Right lobe of liver (tissue), 4 donors: ENCODE measurements around the gene GPC6.

Experiments
- CTCF ChIP-seq, 4 donors: fragments of 200-600 bp in 3 of 4; fragments of 450-650 bp in 1 of 4; IDR thresholded peaks; one replicate each; pipeline versions ENCODE4 v1.5.1 to v1.8.0; 2016 to 2022; ENCODE audit warnings: antibody characterized with exemption in 4 of 4, mild to moderate bottlenecking in 2 of 4
- POLR2A ChIP-seq: fragments of 450-650 bp; IDR thresholded peaks from one replicate; pipeline ENCODE4 v1.6.1; 2017; ENCODE audit warnings: antibody characterized with exemption, mild to moderate bottlenecking
- donor health status: DM: no; HTN: no; CAD: no.
- donor health status: DM: no; HTN: no; CAD: no.
- donor health status: DM: no; HTN: yes; CAD: no.

GRCh38 chr13:93769101-93769500, 542.5 kb downstream of the GPC6 start:
- TF ChIP-seq POLR2A (no peak), CTCF (IDR thresholded peaks at IDR 0.05) (no peak)
